ENCODE data around the gene ZFP36L2. TPM values are rescaled to one million over a fixed set of nuclear protein-coding genes. Genes with fewer than 3 reads are reported as not detected.

ZFP36L2 gene
- total RNA-seq, 1 donor from 2014 or later, result 62.1 TPM

- TF ChIP-seq, protein P1, sequence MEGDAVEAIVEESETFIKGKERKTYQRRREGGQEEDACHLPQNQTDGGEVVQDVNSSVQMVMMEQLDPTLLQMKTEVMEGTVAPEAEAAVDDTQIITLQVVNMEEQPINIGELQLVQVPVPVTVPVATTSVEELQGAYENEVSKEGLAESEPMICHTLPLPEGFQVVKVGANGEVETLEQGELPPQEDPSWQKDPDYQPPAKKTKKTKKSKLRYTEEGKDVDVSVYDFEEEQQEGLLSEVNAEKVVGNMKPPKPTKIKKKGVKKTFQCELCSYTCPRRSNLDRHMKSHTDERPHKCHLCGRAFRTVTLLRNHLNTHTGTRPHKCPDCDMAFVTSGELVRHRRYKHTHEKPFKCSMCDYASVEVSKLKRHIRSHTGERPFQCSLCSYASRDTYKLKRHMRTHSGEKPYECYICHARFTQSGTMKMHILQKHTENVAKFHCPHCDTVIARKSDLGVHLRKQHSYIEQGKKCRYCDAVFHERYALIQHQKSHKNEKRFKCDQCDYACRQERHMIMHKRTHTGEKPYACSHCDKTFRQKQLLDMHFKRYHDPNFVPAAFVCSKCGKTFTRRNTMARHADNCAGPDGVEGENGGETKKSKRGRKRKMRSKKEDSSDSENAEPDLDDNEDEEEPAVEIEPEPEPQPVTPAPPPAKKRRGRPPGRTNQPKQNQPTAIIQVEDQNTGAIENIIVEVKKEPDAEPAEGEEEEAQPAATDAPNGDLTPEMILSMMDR (IDR thresholded peaks at IDR 0.05), result no peak
- Mint-ChIP-seq H3K36me3 (ENCODE audit: low read depth) (peaks cover 45% of the 10 kb centered on the region), H3K27ac (peak overlapping the region; percentile 88), H3K9me3 (no peaks in the 10 kb centered on the region), H3K27me3 (peaks cover 2% of the 10 kb centered on the region), H3K4me3 (peak overlapping the region; percentile 95), H3K4me1 (peaks cover 45% of the 10 kb centered on the region)
- no peak for ATAC-seq (ENCODE audit: low read depth)
- POLR2A ChIA-PET, result interaction anchor here (0.9 to 13.9 kb wide), 14 partner anchors 8 to 418 kb away, joined by 3 to 561 read pairs (median 14); no protein-coding TSS in a partner anchor
- CTCF ChIA-PET, result interaction anchor here (0.7 to 12.6 kb wide), 13 partner anchors 9 to 281 kb away, joined by 3 to 336 read pairs (median 24); no protein-coding TSS in a partner anchor
- intact Hi-C loops (cut with micrococcal nuclease), result loop anchor here (1.0 to 2.0 kb wide), 8 partner anchors 97 to 417 kb away; partner anchors contain the start of genes PLEKHH2 and THADA
- no peak for DNase-seq
These were observed 1.4 kb upstream of the ZFP36L2 start for GRCh38 chr2:43227830-43228281.

- Mint-ChIP-seq H3K9me3 (no peaks in the 10 kb centered on the region), H3K27ac (peak overlapping the region; percentile 94), H3K4me3 (peak overlapping the region; percentile 95), H3K27me3 (peaks cover 2% of the 10 kb centered on the region), H3K4me1 (peaks cover 50% of the 10 kb centered on the region), H3K36me3 (ENCODE audit: low read depth) (peaks cover 47% of the 10 kb centered on the region)
- intact Hi-C loops (cut with micrococcal nuclease), result loop anchor here (1.0 to 2.0 kb wide), 9 partner anchors 9 to 416 kb away; partner anchors contain the start of genes PLEKHH2 and THADA
- POLR2A ChIA-PET, result interaction anchor here (0.6 to 13.9 kb wide), 27 partner anchors 10 to 417 kb away, joined by 3 to 561 read pairs (median 6); no protein-coding TSS in a partner anchor
- CTCF ChIA-PET, result interaction anchor here (0.7 to 12.6 kb wide), 11 partner anchors 8 to 281 kb away, joined by 3 to 336 read pairs (median 30); no protein-coding TSS in a partner anchor
- TF ChIP-seq, protein P1 (IDR thresholded peaks at IDR 0.05), result no peak
- peak; percentile 74 for DNase-seq
- peak; percentile 29 for ATAC-seq (ENCODE audit: low read depth)
These were observed 786 bp upstream of the ZFP36L2 start for GRCh38 chr2:43226955-43227829.

- ChIA-PET POLR2A (interaction anchor here (0.6 to 13.9 kb wide), 25 partner anchors 9 to 416 kb away, joined by 3 to 561 read pairs (median 6); no protein-coding TSS in a partner anchor), CTCF (interaction anchor here (1.0 to 12.6 kb wide), 6 partner anchors 10 to 279 kb away, joined by 3 to 336 read pairs (median 47); no protein-coding TSS in a partner anchor)
- Mint-ChIP-seq H3K4me1 (peaks cover 60% of the 10 kb centered on the region), H3K36me3 (ENCODE audit: low read depth) (peaks cover 48% of the 10 kb centered on the region), H3K4me3 (peak overlapping the region; percentile 95), H3K27me3 (peaks cover 2% of the 10 kb centered on the region), H3K27ac (peak overlapping the region; percentile 95), H3K9me3 (no peaks in the 10 kb centered on the region)
- DNase-seq, result peak; percentile 79
- TF ChIP-seq, protein P1 (IDR thresholded peaks at IDR 0.05), result no peak
- ATAC-seq (ENCODE audit: low read depth), result peak; percentile 30
- intact Hi-C loops (cut with micrococcal nuclease), result loop anchor here (1.0 to 2.0 kb wide), 6 partner anchors 8 to 415 kb away; partner anchors contain the start of gene THADA
These were observed 433 bp downstream of the ZFP36L2 start for GRCh38 chr2:43225788-43226557.

GRCh38 chr2:43225093-43225787, 1.2 kb downstream of the ZFP36L2 start:
- Mint-ChIP-seq H3K27me3 (peaks cover 2% of the 10 kb centered on the region), H3K36me3 (ENCODE audit: low read depth) (peaks cover 40% of the 10 kb centered on the region), H3K4me3 (peak overlapping the region; percentile 95), H3K27ac (peak overlapping the region; percentile 95), H3K9me3 (no peaks in the 10 kb centered on the region), H3K4me1 (peaks cover 62% of the 10 kb centered on the region)
- ATAC-seq (ENCODE audit: low read depth) (no peak), DNase-seq (peak; percentile 67)
- ChIA-PET CTCF (interaction anchor here (0.9 to 12.6 kb wide), 5 partner anchors 9 to 258 kb away, joined by 3 to 336 read pairs (median 11); no protein-coding TSS in a partner anchor), POLR2A (interaction anchor here (0.7 to 13.9 kb wide), 13 partner anchors 8 to 415 kb away, joined by 3 to 561 read pairs (median 7); no protein-coding TSS in a partner anchor)
- TF ChIP-seq, protein P1 (IDR thresholded peaks at IDR 0.05), result no peak
- intact Hi-C loops (cut with micrococcal nuclease), result no loop called here
